ENCODE results near the gene GLMP.
"Not testable (repeated sequence)": the region's sequence is repeated elsewhere in the genome, so short reads cannot be mapped to it uniquely, and the experiment has no call there.

GRCh38 chr1:156323179-156323578 lies 27.7 kb upstream of the GLMP start:
- TF ChIP-seq, protein P1, sequence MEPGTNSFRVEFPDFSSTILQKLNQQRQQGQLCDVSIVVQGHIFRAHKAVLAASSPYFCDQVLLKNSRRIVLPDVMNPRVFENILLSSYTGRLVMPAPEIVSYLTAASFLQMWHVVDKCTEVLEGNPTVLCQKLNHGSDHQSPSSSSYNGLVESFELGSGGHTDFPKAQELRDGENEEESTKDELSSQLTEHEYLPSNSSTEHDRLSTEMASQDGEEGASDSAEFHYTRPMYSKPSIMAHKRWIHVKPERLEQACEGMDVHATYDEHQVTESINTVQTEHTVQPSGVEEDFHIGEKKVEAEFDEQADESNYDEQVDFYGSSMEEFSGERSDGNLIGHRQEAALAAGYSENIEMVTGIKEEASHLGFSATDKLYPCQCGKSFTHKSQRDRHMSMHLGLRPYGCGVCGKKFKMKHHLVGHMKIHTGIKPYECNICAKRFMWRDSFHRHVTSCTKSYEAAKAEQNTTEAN (CRISPR knock-in tag; IDR thresholded peaks at IDR 0.05), result not testable (repeated sequence)
- not testable (repeated sequence) for TF ChIP-seq RELA (CRISPR knock-in tag; IDR thresholded peaks at IDR 0.05; ENCODE audit: borderline replicate concordance); ELF4 (CRISPR knock-in tag; IDR thresholded peaks at IDR 0.05; ENCODE audit: low read depth); CTCF (IDR thresholded peaks at IDR 0.05); ESRRA (CRISPR knock-in tag; IDR thresholded peaks at IDR 0.05; ENCODE audit: borderline replicate concordance); MYBL2 (CRISPR knock-in tag; IDR thresholded peaks at IDR 0.05); TEAD4 (CRISPR knock-in tag; IDR thresholded peaks at IDR 0.05); USF2 (CRISPR knock-in tag; IDR thresholded peaks at IDR 0.05); PRRX2 (CRISPR knock-in tag; IDR thresholded peaks at IDR 0.05); ZNF281 (CRISPR knock-in tag; IDR thresholded peaks at IDR 0.05); ZBTB21 (CRISPR knock-in tag; IDR thresholded peaks at IDR 0.05; ENCODE audit: borderline replicate concordance); HMGXB4 (CRISPR knock-in tag; IDR thresholded peaks at IDR 0.05); NFYB (CRISPR knock-in tag; conservative IDR thresholded peaks at IDR 0.05; ENCODE audit: low read depth); NR2C2 (CRISPR knock-in tag; IDR thresholded peaks at IDR 0.05)
